SK-N-SH (cell line): ENCODE results near the gene CPED1. TPM values are rescaled to one million over a fixed set of nuclear protein-coding genes. Genes with fewer than 3 reads are reported as not detected.

Experiments used
- CTCF ChIA-PET: fragments of 300-600, 350-600 bp; formaldehyde crosslinking; extraction: SDS; loops from one replicate; lab custom pipeline; 2021; lab: Yijun Ruan, JAX
- POLR2A ChIA-PET: fragments of 350-600 bp; sonication (Branson Sonifier 250); formaldehyde crosslinking; extraction: SDS; loops from one replicate; lab custom pipeline; 2020; ENCODE audit warnings: antibody characterized with exemption, inconsistent platforms; lab: Yijun Ruan, JAX
- DNase-seq: peaks from one replicate; pipeline ENCODE4 v3.0.0; 2012
- H2AFZ ChIP-seq: fragments of 200-600 bp; sonication (generic); 2 replicates; pipeline ENCODE4 v1.8.1; 2016; ENCODE audit warnings: antibody characterized with exemption, mild to moderate bottlenecking, low read depth
- H3F3A ChIP-seq: fragments of 200-600 bp; sonication (generic); replicated peaks from 2 replicates; pipeline ENCODE3; 2016; ENCODE audit warnings: antibody characterized with exemption, mild to moderate bottlenecking; ENCODE audit not compliant: insufficient read depth
- H3K27ac ChIP-seq, 2 experiments: fragments of 200-500 bp in 1 of 2; fragments of 200-600 bp in 1 of 2; sonication (Bioruptor generic) in 1 of 2; sonication (generic), shearing (Covaris generic) in 1 of 2; 2 replicates each; pipeline versions ENCODE4 v1.5.1 to v1.6.1; 2014 to 2016; ENCODE audit warnings: low read depth in 2 of 2, inconsistent platforms in 1 of 2, low read length in 1 of 2, mild to moderate bottlenecking in 1 of 2, mixed read lengths in 1 of 2
- H3K27me3 ChIP-seq: fragments of 200-600 bp; sonication (generic), shearing (Covaris generic); 2 replicates; pipeline ENCODE4 v1.6.1; 2016; ENCODE audit warnings: mixed run types; ENCODE audit not compliant: insufficient read depth
- H3K36me3 ChIP-seq, 2 experiments: fragments of 200-500 bp in 1 of 2; fragments of 200-600 bp in 1 of 2; sonication (Bioruptor generic) in 1 of 2; sonication (generic) in 1 of 2; replicated peaks in 1 of 2; 2 replicates each; pipeline versions ENCODE3 to v1.5.1; 2014 to 2016; ENCODE audit warnings: low read length in 1 of 2, mild to moderate bottlenecking in 1 of 2; ENCODE audit not compliant: insufficient read depth in 2 of 2, control insufficient read depth in 1 of 2
- H3K4me1 ChIP-seq, 2 experiments: fragments of 200-500 bp in 1 of 2; fragments of 200-600 bp in 1 of 2; sonication (Bioruptor generic) in 1 of 2; sonication (generic), shearing (Covaris generic) in 1 of 2; 2 replicates each; pipeline versions ENCODE4 v1.5.1 to v1.6.1; 2014 to 2016; ENCODE audit warnings: low read depth in 1 of 2, low read length in 1 of 2, mixed run types in 1 of 2; ENCODE audit not compliant: insufficient read depth in 2 of 2, control insufficient read depth in 1 of 2
- H3K4me2 ChIP-seq: fragments of 200-600 bp; sonication (generic), shearing (Covaris generic); 2 replicates; pipeline ENCODE4 v1.6.1; 2017; ENCODE audit warnings: mixed run types
- H3K4me3 ChIP-seq, 2 experiments: fragments of 200-500 bp in 1 of 2; fragments of 200-600 bp in 1 of 2; sonication (Bioruptor generic) in 1 of 2; sonication (generic), shearing (Covaris generic) in 1 of 2; 2 replicates each; pipeline versions ENCODE4 v1.5.1 to v1.8.1; 2014 to 2016; ENCODE audit warnings: low read depth in 2 of 2, inconsistent platforms in 1 of 2, low read length in 1 of 2, mild to moderate bottlenecking in 1 of 2, mixed read lengths in 1 of 2, moderate library complexity in 1 of 2
- H3K79me2 ChIP-seq: fragments of 200-600 bp; sonication (generic); 2 replicates; pipeline ENCODE4 v1.8.1; 2017; ENCODE audit warnings: mild to moderate bottlenecking; ENCODE audit not compliant: insufficient read depth
- H3K9ac ChIP-seq: fragments of 200-600 bp; sonication (generic); 2 replicates; pipeline ENCODE4 v1.6.1; 2017; ENCODE audit warnings: mixed run types
- H3K9me2 ChIP-seq: fragments of 200-600 bp; sonication (generic); 2 replicates; pipeline ENCODE4 v1.6.1; 2017; ENCODE audit warnings: mixed run types
- H3K9me3 ChIP-seq: fragments of 200-600 bp; sonication (generic); 2 replicates; pipeline ENCODE4 v1.6.1; 2017; ENCODE audit warnings: mixed run types, mild to moderate bottlenecking, moderate library complexity
- H4K20me1 ChIP-seq: fragments of 200-600 bp; sonication (generic); 2 replicates; pipeline ENCODE4 v1.6.1; 2017; ENCODE audit warnings: mild to moderate bottlenecking, mixed run types; ENCODE audit not compliant: insufficient read depth
- ELF1 ChIP-seq: IDR thresholded peaks from 2 replicates; pipeline ENCODE4 v1.4.0; 2012
- EP300 ChIP-seq, 2 experiments: IDR thresholded peaks; 2 replicates each; pipeline versions ENCODE4 v1.4.0 to v1.6.1; 2012; ENCODE audit warnings: borderline replicate concordance in 1 of 2, low read depth in 1 of 2, low read length in 1 of 2
- FOXM1 ChIP-seq: IDR thresholded peaks from 2 replicates; pipeline ENCODE4 v1.4.0; 2012; ENCODE audit warnings: low read depth, mild to moderate bottlenecking
- GABPA ChIP-seq: IDR thresholded peaks from 2 replicates; pipeline ENCODE4 v1.4.0; 2012; ENCODE audit warnings: low read depth, mild to moderate bottlenecking
- MEF2A ChIP-seq: IDR thresholded peaks from 2 replicates; pipeline ENCODE4 v1.4.0; 2012; ENCODE audit warnings: low read depth, borderline replicate concordance
- MXI1 ChIP-seq: IDR thresholded peaks from 2 replicates; pipeline ENCODE4 v1.6.1; 2012; ENCODE audit warnings: mild to moderate bottlenecking, low read depth, low read length, improper control_type of control experiment
- POLR2AphosphoS5 ChIP-seq: IDR thresholded peaks from 2 replicates; pipeline ENCODE4 v1.6.1; 2012; ENCODE audit warnings: low read depth, low read length
- RAD21 ChIP-seq: IDR thresholded peaks from 2 replicates; pipeline ENCODE4 v1.6.1; 2012; ENCODE audit warnings: mild to moderate bottlenecking, low read length
- RFX5 ChIP-seq: IDR thresholded peaks from 2 replicates; pipeline ENCODE4 v1.6.1; 2012; ENCODE audit warnings: mild to moderate bottlenecking, improper control_type of control experiment, low read length
- SIN3A ChIP-seq: IDR thresholded peaks from 2 replicates; pipeline ENCODE4 v1.6.1; 2012; ENCODE audit warnings: low read depth, mild to moderate bottlenecking, low read length, moderate library complexity, borderline replicate concordance
- TEAD4 ChIP-seq: IDR thresholded peaks from 2 replicates; pipeline ENCODE4 v1.4.0; 2012; ENCODE audit warnings: mild to moderate bottlenecking, borderline replicate concordance; ENCODE audit not compliant: insufficient read depth
- WGBS: methylation state at CpG from one replicate; pipeline ENCODE4 v1.1.6; 2017; ENCODE audit warnings: low lambda C conversion rate; 5-methylcytosine and 5-hydroxymethylcytosine counted together
- polyA plus RNA-seq, 3 experiments: library from polyadenylated mRNA; depleted of rRNA; stranded (reverse); fragments of >200 nt; gene quantifications; 2 replicates each; pipeline ENCODE4 v1.2.3, GENCODE V29; 2012
- TF ChIP-seq, protein P1 (sequence below): IDR thresholded peaks from 2 replicates; pipeline ENCODE4 v1.4.0; 2012; ENCODE audit warnings: low read depth, borderline replicate concordance
- TF ChIP-seq, protein P2 (sequence below): IDR thresholded peaks from 2 replicates; pipeline ENCODE4 v1.4.0; 2012; ENCODE audit warnings: low read depth, borderline replicate concordance
- TF ChIP-seq, protein P3 (sequence below): fragments of 150-350 bp; IDR thresholded peaks from 2 replicates; pipeline ENCODE4 v1.6.1; 2016; ENCODE audit warnings: mild to moderate bottlenecking, low read depth, low read length
- TF ChIP-seq, protein P4 (sequence below): fragments of 200-600 bp; sonication (generic); IDR thresholded peaks from 2 replicates; pipeline ENCODE4 v1.6.1; 2017; ENCODE audit warnings: antibody characterized with exemption, mild to moderate bottlenecking, moderate library complexity
- TF ChIP-seq, protein P5 (sequence below): IDR thresholded peaks from 2 replicates; pipeline ENCODE4 v1.4.0; 2012; ENCODE audit warnings: low read depth
- TF ChIP-seq, protein P6 (sequence below): IDR thresholded peaks from 2 replicates; pipeline ENCODE4; 2012

The CPED1 gene
- polyA plus RNA-seq, 1 of the 3 experiments (the other 2 are of a cell fraction): 4.4 TPM

DNA sequence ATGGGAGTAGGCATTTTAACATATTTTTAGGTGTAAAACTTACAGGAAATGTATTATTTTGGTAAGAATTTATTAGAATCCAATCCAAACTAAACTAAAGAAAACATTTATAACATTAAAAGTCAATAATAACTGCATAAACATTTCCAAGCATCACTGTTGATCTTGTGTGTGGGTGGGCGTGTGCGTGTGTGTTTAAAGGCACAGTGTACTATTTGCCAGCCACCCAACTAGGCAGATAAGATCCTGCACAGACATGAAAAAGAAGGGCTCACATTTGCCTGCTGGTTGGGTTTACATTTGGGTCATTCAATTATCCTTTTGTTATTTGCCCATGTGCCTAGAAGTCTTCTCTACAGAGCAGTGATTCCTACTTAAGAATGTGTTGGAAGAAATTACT lies 309.3 kb downstream of the CPED1 start (continued):
- TF ChIP-seq, protein P1, sequence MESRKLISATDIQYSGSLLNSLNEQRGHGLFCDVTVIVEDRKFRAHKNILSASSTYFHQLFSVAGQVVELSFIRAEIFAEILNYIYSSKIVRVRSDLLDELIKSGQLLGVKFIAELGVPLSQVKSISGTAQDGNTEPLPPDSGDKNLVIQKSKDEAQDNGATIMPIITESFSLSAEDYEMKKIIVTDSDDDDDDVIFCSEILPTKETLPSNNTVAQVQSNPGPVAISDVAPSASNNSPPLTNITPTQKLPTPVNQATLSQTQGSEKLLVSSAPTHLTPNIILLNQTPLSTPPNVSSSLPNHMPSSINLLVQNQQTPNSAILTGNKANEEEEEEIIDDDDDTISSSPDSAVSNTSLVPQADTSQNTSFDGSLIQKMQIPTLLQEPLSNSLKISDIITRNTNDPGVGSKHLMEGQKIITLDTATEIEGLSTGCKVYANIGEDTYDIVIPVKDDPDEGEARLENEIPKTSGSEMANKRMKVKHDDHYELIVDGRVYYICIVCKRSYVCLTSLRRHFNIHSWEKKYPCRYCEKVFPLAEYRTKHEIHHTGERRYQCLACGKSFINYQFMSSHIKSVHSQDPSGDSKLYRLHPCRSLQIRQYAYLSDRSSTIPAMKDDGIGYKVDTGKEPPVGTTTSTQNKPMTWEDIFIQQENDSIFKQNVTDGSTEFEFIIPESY: no peak

DNA sequence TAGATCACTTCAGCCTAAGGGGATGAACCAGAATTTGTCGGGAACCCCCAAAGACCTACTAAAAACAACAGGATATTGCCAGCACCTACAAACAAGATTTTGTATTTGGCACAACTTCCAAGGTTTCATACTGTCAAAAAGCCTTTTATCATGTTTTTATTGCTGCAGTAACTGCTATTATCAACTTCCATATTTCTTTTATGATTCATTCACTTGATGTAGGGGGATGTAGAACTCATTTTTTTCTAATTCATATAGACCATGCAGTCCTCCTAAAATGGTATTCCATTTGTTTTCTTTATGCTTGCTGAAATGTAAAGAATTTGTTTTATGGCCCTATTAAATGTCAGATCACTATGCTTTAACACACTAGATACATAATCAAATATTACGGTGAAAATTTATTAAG lies 310.3 kb downstream of the CPED1 start:
- no peaks in the 10 kb centered on the region for H3K9me3 ChIP-seq
- no peaks in the 10 kb centered on the region for H3K9me2 ChIP-seq
- ChIA-PET CTCF (interaction anchor here (1.0 to 1.1 kb wide), 2 partner anchors 31 to 191 kb away, joined by 3 read pairs; no protein-coding TSS in a partner anchor), POLR2A (no interaction called here)
- no peak for TF ChIP-seq TEAD4
- TF ChIP-seq EP300 (IDR thresholded peaks at IDR 0.05; ENCODE audit: borderline replicate concordance in 1 of 2, low read depth in 1 of 2, low read length in 1 of 2): no peak
- TF ChIP-seq SIN3A: no peak
- TF ChIP-seq, protein P2, sequence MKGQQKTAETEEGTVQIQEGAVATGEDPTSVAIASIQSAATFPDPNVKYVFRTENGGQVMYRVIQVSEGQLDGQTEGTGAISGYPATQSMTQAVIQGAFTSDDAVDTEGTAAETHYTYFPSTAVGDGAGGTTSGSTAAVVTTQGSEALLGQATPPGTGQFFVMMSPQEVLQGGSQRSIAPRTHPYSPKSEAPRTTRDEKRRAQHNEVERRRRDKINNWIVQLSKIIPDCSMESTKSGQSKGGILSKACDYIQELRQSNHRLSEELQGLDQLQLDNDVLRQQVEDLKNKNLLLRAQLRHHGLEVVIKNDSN: no peak
- no peak for TF ChIP-seq MEF2A
- TF ChIP-seq, protein P3, sequence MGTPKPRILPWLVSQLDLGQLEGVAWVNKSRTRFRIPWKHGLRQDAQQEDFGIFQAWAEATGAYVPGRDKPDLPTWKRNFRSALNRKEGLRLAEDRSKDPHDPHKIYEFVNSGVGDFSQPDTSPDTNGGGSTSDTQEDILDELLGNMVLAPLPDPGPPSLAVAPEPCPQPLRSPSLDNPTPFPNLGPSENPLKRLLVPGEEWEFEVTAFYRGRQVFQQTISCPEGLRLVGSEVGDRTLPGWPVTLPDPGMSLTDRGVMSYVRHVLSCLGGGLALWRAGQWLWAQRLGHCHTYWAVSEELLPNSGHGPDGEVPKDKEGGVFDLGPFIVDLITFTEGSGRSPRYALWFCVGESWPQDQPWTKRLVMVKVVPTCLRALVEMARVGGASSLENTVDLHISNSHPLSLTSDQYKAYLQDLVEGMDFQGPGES: no peak
- TF ChIP-seq, protein P4, sequence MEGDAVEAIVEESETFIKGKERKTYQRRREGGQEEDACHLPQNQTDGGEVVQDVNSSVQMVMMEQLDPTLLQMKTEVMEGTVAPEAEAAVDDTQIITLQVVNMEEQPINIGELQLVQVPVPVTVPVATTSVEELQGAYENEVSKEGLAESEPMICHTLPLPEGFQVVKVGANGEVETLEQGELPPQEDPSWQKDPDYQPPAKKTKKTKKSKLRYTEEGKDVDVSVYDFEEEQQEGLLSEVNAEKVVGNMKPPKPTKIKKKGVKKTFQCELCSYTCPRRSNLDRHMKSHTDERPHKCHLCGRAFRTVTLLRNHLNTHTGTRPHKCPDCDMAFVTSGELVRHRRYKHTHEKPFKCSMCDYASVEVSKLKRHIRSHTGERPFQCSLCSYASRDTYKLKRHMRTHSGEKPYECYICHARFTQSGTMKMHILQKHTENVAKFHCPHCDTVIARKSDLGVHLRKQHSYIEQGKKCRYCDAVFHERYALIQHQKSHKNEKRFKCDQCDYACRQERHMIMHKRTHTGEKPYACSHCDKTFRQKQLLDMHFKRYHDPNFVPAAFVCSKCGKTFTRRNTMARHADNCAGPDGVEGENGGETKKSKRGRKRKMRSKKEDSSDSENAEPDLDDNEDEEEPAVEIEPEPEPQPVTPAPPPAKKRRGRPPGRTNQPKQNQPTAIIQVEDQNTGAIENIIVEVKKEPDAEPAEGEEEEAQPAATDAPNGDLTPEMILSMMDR: no peak
- no peak for TF ChIP-seq RFX5
- TF ChIP-seq POLR2AphosphoS5: no peak
- TF ChIP-seq, protein P5, sequence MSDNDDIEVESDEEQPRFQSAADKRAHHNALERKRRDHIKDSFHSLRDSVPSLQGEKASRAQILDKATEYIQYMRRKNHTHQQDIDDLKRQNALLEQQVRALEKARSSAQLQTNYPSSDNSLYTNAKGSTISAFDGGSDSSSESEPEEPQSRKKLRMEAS: no peak
- TF ChIP-seq RAD21: no peak
- no peak for TF ChIP-seq MXI1
- TF ChIP-seq, protein P6, sequence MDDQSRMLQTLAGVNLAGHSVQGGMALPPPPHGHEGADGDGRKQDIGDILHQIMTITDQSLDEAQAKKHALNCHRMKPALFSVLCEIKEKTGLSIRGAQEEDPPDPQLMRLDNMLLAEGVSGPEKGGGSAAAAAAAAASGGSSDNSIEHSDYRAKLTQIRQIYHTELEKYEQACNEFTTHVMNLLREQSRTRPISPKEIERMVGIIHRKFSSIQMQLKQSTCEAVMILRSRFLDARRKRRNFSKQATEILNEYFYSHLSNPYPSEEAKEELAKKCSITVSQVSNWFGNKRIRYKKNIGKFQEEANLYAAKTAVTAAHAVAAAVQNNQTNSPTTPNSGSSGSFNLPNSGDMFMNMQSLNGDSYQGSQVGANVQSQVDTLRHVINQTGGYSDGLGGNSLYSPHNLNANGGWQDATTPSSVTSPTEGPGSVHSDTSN: no peak
- no peak for TF ChIP-seq FOXM1
- no peak for TF ChIP-seq GABPA
- no peak for TF ChIP-seq ELF1
- DNase-seq: no peak
- H4K20me1 ChIP-seq: no peaks in the 10 kb centered on the region
- H3K27ac ChIP-seq: peak overlapping the region in 1 of 2 experiments; percentile 81; a peak in 2 of 4 replicates
- no peaks in the 10 kb centered on the region for H3K27me3 ChIP-seq
- H2AFZ ChIP-seq: no peak overlapping the region
- H3K4me1 ChIP-seq: peaks cover 0 to 37% of the 10 kb centered on the region in 2 experiments; a peak in 2 of 4 replicates
- whole genome bisulfite sequencing: 59% methylated on average over 2 of the region's 2 CpGs
- H3K9ac ChIP-seq: no peak overlapping the region
- no peaks in the 10 kb centered on the region for H3K36me3 ChIP-seq
- no peak overlapping the region for H3K4me2 ChIP-seq
- H3F3A ChIP-seq: no peaks in the 10 kb centered on the region
- no peaks in the 10 kb centered on the region for H3K79me2 ChIP-seq
- no peak overlapping the region for H3K4me3 ChIP-seq
